Islet precursor cell (in vitro differentiated cells): ENCODE measurements around the gene ZNF324B.
"Not testable (repeated sequence)": the region's sequence is repeated elsewhere in the genome, so short reads cannot be mapped to it uniquely, and the experiment has no call there.

Source experiments
- DNase-seq: peaks from one replicate; pipeline ENCODE4 v3.0.0-alpha.2; 2018

ZNF324B gene

GRCh38 chr19:58455306-58455705 lies 3.9 kb downstream of the ZNF324B start:
- DNase-seq = no peak

- DNase-seq = no peak
Measured at GRCh38 chr19:58456111-58456510, 4.7 kb downstream of the ZNF324B start.

GRCh38 chr19:58460039-58460438 lies 8.6 kb downstream of the ZNF324B start:
- DNase-seq = no peak

- DNase-seq = no peak
Measured at GRCh38 chr19:58466089-58466759, 14.8 kb downstream of the ZNF324B start.

GRCh38 chr19:58466760-58467589 lies 15.6 kb downstream of the ZNF324B start, which contains the start of gene ZNF324:
Gene ZNF324, plus strand, starts transcription at chr19:58467080. Its CDS starts 2,106 bp downstream, at chr19:58469186.
- peak; percentile 99 for DNase-seq

GRCh38 chr19:58468216-58468839 lies 16.9 kb downstream of the ZNF324B start:
- no peak for DNase-seq

GRCh38 chr19:58469241-58470013 lies 18.0 kb downstream of the ZNF324B start:
- DNase-seq = no peak

- not testable (repeated sequence) for DNase-seq
Measured at GRCh38 chr19:58470837-58471543, 19.6 kb downstream of the ZNF324B start.

- no peak for DNase-seq
Measured at GRCh38 chr19:58471736-58472135, 20.3 kb downstream of the ZNF324B start.

- no peak for DNase-seq
Measured at GRCh38 chr19:58473775-58474174, 22.4 kb downstream of the ZNF324B start.

- DNase-seq = peak; percentile 51
Measured at GRCh38 chr19:58474291-58474996, 23.0 kb downstream of the ZNF324B start.

GRCh38 chr19:58474997-58475713 lies 23.7 kb downstream of the ZNF324B start:
- peak; percentile 51 for DNase-seq

GRCh38 chr19:58475714-58476497 lies 24.5 kb downstream of the ZNF324B start, which contains the start of gene ZNF446:
Gene ZNF446, plus strand, starts transcription at chr19:58476352. Its CDS starts 867 bp downstream, at chr19:58477219.
- peak; percentile 98 for DNase-seq

- peak; percentile 57 for DNase-seq
Measured at GRCh38 chr19:58476498-58477015, 25.1 kb downstream of the ZNF324B start.

- DNase-seq = peak; percentile 50
Measured at GRCh38 chr19:58477130-58477529, 25.7 kb downstream of the ZNF324B start.

- DNase-seq = no peak
Measured at GRCh38 chr19:58477871-58478270, 26.4 kb downstream of the ZNF324B start.

GRCh38 chr19:58479303-58479702 lies 27.9 kb downstream of the ZNF324B start:
- DNase-seq = no peak

- DNase-seq = no peak
Measured at GRCh38 chr19:58479736-58480480, 28.5 kb downstream of the ZNF324B start.

GRCh38 chr19:58480481-58480830 lies 29.0 kb downstream of the ZNF324B start:
- no peak for DNase-seq
